GM23248 (cell line): Measurements from ENCODE around the gene GNG8. TPM values are rescaled to one million over a fixed set of nuclear protein-coding genes. Genes with fewer than 3 reads are reported as not detected.
A peak's percentile ranks its signal among the peaks of the same experiment; 100 is the strongest.
"Not testable (repeated sequence)": the region's sequence is repeated elsewhere in the genome, so short reads cannot be mapped to it uniquely, and the experiment has no call there.

Experiments used
- DNase-seq: peaks from one replicate; pipeline ENCODE4 v3.0.0-alpha.2; 2015
- H2AFZ ChIP-seq: fragments of 200-600 bp; sonication (generic); 2 replicates; pipeline ENCODE4 v1.6.1; 2016; ENCODE audit warnings: antibody characterized with exemption
- H3F3A ChIP-seq: fragments of 200-600 bp; sonication (generic); 2 replicates; pipeline ENCODE4 v1.6.1; 2016; ENCODE audit warnings: mild to moderate bottlenecking, antibody characterized with exemption, mixed run types; ENCODE audit not compliant: insufficient read depth
- H3K27ac ChIP-seq: fragments of 200-600 bp; sonication (generic); 2 replicates; pipeline ENCODE4 v1.5.1; 2016; ENCODE audit warnings: mild to moderate bottlenecking
- H3K27me3 ChIP-seq: fragments of 200-600 bp; sonication (generic); replicated peaks from 2 replicates; pipeline ENCODE4 v1.6.1; 2016; ENCODE audit warnings: mild to moderate bottlenecking; ENCODE audit not compliant: insufficient read depth
- H3K36me3 ChIP-seq: fragments of 200-600 bp; sonication (generic); 2 replicates; pipeline ENCODE4 v1.6.1; 2016; ENCODE audit warnings: low read depth, mild to moderate bottlenecking
- H3K4me1 ChIP-seq: fragments of 200-600 bp; sonication (generic); 2 replicates; pipeline ENCODE4 v1.6.1; 2016; ENCODE audit warnings: mild to moderate bottlenecking; ENCODE audit not compliant: insufficient read depth
- H3K4me2 ChIP-seq: fragments of 200-600 bp; sonication (generic); one replicate; pipeline ENCODE4 v1.6.1; 2016; ENCODE audit warnings: mild to moderate bottlenecking; ENCODE audit not compliant: unreplicated experiment
- H3K4me3 ChIP-seq: fragments of 200-600 bp; sonication (generic); 2 replicates; pipeline ENCODE4 v1.5.1; 2016; ENCODE audit warnings: mild to moderate bottlenecking
- H3K79me2 ChIP-seq: fragments of 200-600 bp; sonication (generic); 2 replicates; pipeline ENCODE4 v1.6.1; 2016; ENCODE audit warnings: mild to moderate bottlenecking; ENCODE audit not compliant: insufficient read depth
- H3K9ac ChIP-seq: fragments of 200-600 bp; sonication (generic); 2 replicates; pipeline ENCODE4 v1.6.1; 2016; ENCODE audit warnings: mild to moderate bottlenecking
- H3K9me2 ChIP-seq: fragments of 200-600 bp; sonication (generic); 2 replicates; pipeline ENCODE4 v1.6.1; 2016; ENCODE audit warnings: mixed run types, mild to moderate bottlenecking, moderate library complexity; ENCODE audit not compliant: insufficient read depth
- H3K9me3 ChIP-seq: fragments of 200-600 bp; sonication (generic); one replicate; pipeline ENCODE4 v1.6.1; 2017; ENCODE audit warnings: low read depth
- H4K20me1 ChIP-seq: fragments of 200-600 bp; sonication (generic); 2 replicates; pipeline ENCODE4 v1.6.0; 2016; ENCODE audit not compliant: insufficient read depth
- EZH2 ChIP-seq: fragments of 200-600 bp; sonication (generic); IDR thresholded peaks from 2 replicates; pipeline ENCODE4 v1.6.1; 2018; ENCODE audit warnings: antibody characterized with exemption, mild to moderate bottlenecking; ENCODE audit not compliant: insufficient read depth, poor library complexity, severe bottlenecking
- EZH2phosphoT487 ChIP-seq: fragments of 200-600 bp; sonication (generic); IDR thresholded peaks from 2 replicates; pipeline ENCODE4 v1.6.1; 2018; ENCODE audit warnings: antibody characterized with exemption, moderate library complexity, mild to moderate bottlenecking, low read depth; ENCODE audit not compliant: insufficient read depth
- WGBS, 2 experiments: methylation state at CpG; one replicate each; pipeline ENCODE4 v1.1.6; 2015 to 2017; ENCODE audit warnings: low lambda C conversion rate in 2 of 2, low coverage in 1 of 2; ENCODE audit errors: missing lambda C conversion rate in 2 of 2; 5-methylcytosine and 5-hydroxymethylcytosine counted together
- in situ Hi-C: fragments of 300-500 bp; cut with MboI; formaldehyde crosslinking; loops from 2 replicates; pipeline ENCODE4 v1.15.0; 2020
- polyA plus RNA-seq: library from polyadenylated mRNA; unstranded; fragments of >200 nt; fragmentation: Nextera tagmentation; extraction: Ambion mirVana; gene quantifications from 2 replicates; pipeline ENCODE4 v1.2.1, GENCODE V29; 2016
- total RNA-seq: library from RNA; depleted of rRNA; stranded (reverse); fragments of >200 nt; shearing (Covaris generic); gene quantifications from 2 replicates; pipeline ENCODE4 v1.2.3, GENCODE V29; 2014

Gene GNG8
- total and polyA plus RNA-seq, 2 experiments from 2014 or later = not detected

DNA sequence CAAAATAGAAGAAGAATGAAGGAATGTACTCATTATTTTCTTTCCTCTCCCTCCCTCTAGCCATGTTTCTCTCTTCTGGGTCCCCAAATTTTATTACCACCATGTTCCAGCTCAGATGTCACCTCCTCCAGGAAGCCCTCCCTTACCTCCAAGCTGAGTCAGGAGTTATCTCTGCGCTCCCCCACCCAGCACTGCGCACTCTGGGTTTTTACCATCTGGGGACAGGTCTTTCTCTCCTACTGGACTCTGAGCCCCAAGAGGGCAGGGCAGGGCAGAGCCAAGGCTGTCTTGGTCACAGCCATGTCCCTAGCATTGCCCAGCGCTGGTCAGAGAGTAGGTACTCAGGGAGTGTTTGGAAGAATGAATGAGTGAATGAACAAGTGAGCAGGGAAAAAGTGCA lies 2.9 kb downstream of the GNG8 start:
- no peak for TF ChIP-seq EZH2phosphoT487
- TF ChIP-seq EZH2 = no peak
- Histone ChIP-seq H3K36me3 (no peaks in the 10 kb centered on the region), H4K20me1 (no peaks in the 10 kb centered on the region), H3K4me2 (no peak overlapping the region), H3K79me2 (no peaks in the 10 kb centered on the region), H3K4me1 (peaks cover 21% of the 10 kb centered on the region), H3F3A (peaks cover 4% of the 10 kb centered on the region; the same call in 1 of the 2 replicates), H3K27me3 (no peaks in the 10 kb centered on the region), H2AFZ (no peak overlapping the region), H3K9me2 (no peaks in the 10 kb centered on the region), H3K4me3 (no peak overlapping the region), H3K27ac (no peak overlapping the region), H3K9me3 (no peaks in the 10 kb centered on the region), H3K9ac (no peak overlapping the region)
- in situ Hi-C loops = no loop called here
- WGBS, 2 experiments = 96 to 98% methylated on average over 3 of the region's 3 CpGs
- no peak for DNase-seq

DNA sequence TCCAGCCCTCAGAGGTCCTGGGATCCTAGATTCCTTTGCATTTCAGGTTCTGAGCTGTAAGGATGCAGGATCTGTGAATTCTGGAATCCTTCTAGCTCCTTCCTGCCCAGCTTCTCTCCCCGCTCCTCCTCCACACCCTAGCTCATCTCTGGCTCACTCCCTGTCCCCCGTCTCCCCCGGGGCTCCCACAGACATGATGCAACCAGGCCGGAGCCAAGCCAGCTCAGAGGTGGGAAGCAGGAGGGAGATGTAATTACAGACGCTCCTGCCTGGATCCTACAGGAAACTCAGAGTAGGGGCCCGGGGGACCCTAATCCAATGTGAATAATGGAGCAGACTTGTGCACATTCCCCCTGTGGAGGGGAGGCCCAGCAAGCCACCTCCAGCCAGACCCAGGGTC lies 4.5 kb downstream of the GNG8 start:
- TF ChIP-seq EZH2phosphoT487 (no peak), EZH2 (no peak)
- DNase-seq = peak; percentile 87
- H3K27ac ChIP-seq = peak overlapping the region; percentile 28; the same call in 1 of the 2 replicates
- peak overlapping the region; percentile 7; the same call in 1 of the 2 replicates for H3K4me3 ChIP-seq
- H3K79me2 ChIP-seq = no peaks in the 10 kb centered on the region
- H3K9ac ChIP-seq = peak overlapping the region; percentile 8; the same call in 1 of the 2 replicates
- H3K4me1 ChIP-seq = peaks cover 21% of the 10 kb centered on the region
- no peaks in the 10 kb centered on the region for H3K9me2 ChIP-seq
- H3K36me3 ChIP-seq = no peaks in the 10 kb centered on the region
- H3K9me3 ChIP-seq = no peaks in the 10 kb centered on the region
- in situ Hi-C loops = no loop called here
- 0 to 2% methylated on average over 6 of the region's 6 CpGs for WGBS, 2 experiments
- 0 out of 2 replicates have a peak overlapping the region, but pooled peaks have one; percentile 12 for H2AFZ ChIP-seq
- H3K27me3 ChIP-seq = no peaks in the 10 kb centered on the region
- H3K4me2 ChIP-seq = peak overlapping the region; percentile 24
- peaks cover 4% of the 10 kb centered on the region; the same call in 1 of the 2 replicates for H3F3A ChIP-seq
- no peaks in the 10 kb centered on the region for H4K20me1 ChIP-seq

DNA sequence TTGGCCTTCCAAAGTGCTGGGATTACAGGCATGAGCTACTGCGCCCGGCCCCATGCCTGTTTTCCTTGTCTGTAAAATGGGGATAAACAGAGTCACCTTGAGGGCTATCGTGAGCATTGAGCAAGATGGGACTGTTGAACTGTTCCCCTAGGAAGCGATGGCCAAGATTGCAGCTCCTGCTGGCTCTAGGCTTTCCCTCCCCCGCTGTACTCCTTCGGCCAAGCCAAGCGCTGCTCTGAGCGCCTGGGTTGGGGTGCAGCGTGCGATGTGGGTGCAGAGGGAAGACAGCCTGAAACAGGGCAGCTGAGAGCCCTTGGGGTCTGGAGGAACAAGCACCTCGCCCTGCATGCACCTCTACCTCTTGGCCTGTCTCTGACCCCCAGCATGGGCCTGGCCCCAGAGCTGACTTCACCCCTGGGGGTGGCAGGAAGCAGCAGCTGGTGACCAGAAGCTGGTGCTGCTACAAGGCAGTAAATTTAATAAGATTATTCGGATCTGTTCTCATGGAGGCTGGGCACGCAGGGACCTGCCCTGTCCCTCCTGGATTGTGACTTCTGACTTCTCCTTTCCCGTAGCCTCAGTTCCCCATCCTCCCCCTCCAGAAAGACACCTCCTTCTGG lies 5.3 kb downstream of the GNG8 start:
- H3F3A ChIP-seq = peaks cover 4% of the 10 kb centered on the region; the same call in 1 of the 2 replicates
- no peaks in the 10 kb centered on the region for H3K79me2 ChIP-seq
- no peak overlapping the region for H3K4me3 ChIP-seq
- no peak overlapping the region for H3K9ac ChIP-seq
- in situ Hi-C loops = no loop called here
- H3K36me3 ChIP-seq = no peaks in the 10 kb centered on the region
- H3K27me3 ChIP-seq = no peaks in the 10 kb centered on the region
- 84 to 88% methylated on average over 14 of the region's 14 CpGs for WGBS, 2 experiments
- no peaks in the 10 kb centered on the region for H3K9me2 ChIP-seq
- H3K27ac ChIP-seq = no peak overlapping the region
- no peak overlapping the region for H2AFZ ChIP-seq
- no peaks in the 10 kb centered on the region for H3K9me3 ChIP-seq
- DNase-seq = no peak
- H3K4me2 ChIP-seq = no peak overlapping the region
- TF ChIP-seq EZH2phosphoT487 (no peak), EZH2 (no peak)
- H3K4me1 ChIP-seq = peaks cover 26% of the 10 kb centered on the region
- no peaks in the 10 kb centered on the region for H4K20me1 ChIP-seq

DNA sequence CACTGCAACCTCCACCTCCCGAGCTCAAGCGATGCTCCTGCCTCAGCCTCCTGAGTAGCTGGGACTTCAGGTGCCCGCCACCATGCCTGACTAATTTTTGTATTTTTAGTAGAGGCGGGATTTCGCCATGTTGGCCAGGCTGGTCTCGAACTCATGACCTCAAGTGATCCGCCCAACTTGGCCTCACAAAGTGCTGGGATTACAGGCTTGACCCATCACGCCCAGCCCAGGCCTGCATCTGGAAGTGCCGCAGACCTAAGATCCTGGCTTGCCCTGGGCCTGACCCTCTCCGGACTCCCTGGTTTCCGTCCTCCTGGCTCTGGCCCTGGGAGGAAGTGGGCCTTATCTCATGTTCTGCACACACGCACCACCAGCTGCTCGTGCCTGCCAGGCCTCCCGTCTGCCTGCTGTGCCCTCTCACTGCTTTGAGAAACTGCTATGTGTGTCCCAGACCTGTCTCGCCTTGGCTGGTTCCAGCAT lies 6.4 kb downstream of the GNG8 start:
- Histone ChIP-seq H3K4me1 (peaks cover 33% of the 10 kb centered on the region), H3K4me3 (no peak overlapping the region), H3K9me3 (no peaks in the 10 kb centered on the region)

DNA sequence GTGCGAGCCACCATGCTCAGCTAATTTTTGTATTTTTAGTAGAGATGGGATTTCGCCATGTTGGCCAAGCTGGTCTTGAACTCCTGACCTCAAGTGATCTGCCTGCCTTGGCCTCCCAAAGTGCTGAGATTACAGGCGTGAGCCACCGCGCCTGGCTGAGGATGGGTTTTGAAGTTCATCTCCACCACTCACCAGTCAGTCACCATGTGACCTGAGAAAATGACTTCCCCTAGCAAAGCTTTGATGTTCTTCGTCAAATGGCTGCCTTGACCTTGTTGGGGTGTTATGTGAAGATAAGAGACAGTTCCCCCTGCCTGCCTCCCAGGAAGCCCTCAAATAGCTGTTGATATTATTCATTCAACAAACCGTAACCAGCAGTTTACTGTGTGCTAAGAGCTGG lies 7.0 kb downstream of the GNG8 start:
- peaks cover 38% of the 10 kb centered on the region for H3K4me1 ChIP-seq
- H2AFZ ChIP-seq, H3K9me3 ChIP-seq, H3K4me3 ChIP-seq, H3K4me2 ChIP-seq, H3K79me2 ChIP-seq, H3K9me2 ChIP-seq, H3K27me3 ChIP-seq, DNase-seq, in situ Hi-C loops, H4K20me1 ChIP-seq, H3K9ac ChIP-seq, H3K27ac ChIP-seq, H3K36me3 ChIP-seq: not testable (repeated sequence)
- H3F3A ChIP-seq = peaks cover 11% of the 10 kb centered on the region
- WGBS, 2 experiments = 98% methylated on average over 7 of the region's 7 CpGs

More for the DNA sequence above, 6.4 kb downstream of the GNG8 start:
- Histone ChIP-seq H3K9ac (no peak overlapping the region), H4K20me1 (no peaks in the 10 kb centered on the region), H3K79me2 (no peaks in the 10 kb centered on the region), H3K27ac (no peak overlapping the region), H3F3A (peaks cover 7% of the 10 kb centered on the region), H2AFZ (no peak overlapping the region), H3K36me3 (no peaks in the 10 kb centered on the region), H3K4me2 (no peak overlapping the region), H3K9me2 (no peaks in the 10 kb centered on the region), H3K27me3 (no peaks in the 10 kb centered on the region)
- in situ Hi-C loops = no loop called here
- DNase-seq = no peak
- WGBS, 2 experiments = 93 to 96% methylated on average over 15 of the region's 15 CpGs
- TF ChIP-seq EZH2phosphoT487 (no peak), EZH2 (no peak)
